Smooth muscle cell (in vitro differentiated cells): ENCODE results near the gene UVRAG. TPM values are rescaled to one million over a fixed set of nuclear protein-coding genes. Genes with fewer than 3 reads are reported as not detected.

ENCODE experiments used
- DNase-seq: peaks from one replicate; lab custom pipeline; 2025; ENCODE audit not compliant: unreplicated experiment; lab: John Stamatoyannopoulos, UW
- H2AFZ ChIP-seq: fragments of 200-600 bp; sonication (generic); 2 replicates; pipeline ENCODE4 v1.6.0; 2016; ENCODE audit warnings: antibody characterized with exemption, low read depth, mild to moderate bottlenecking
- H3F3A ChIP-seq: fragments of 200-600 bp; sonication (generic); 2 replicates; pipeline ENCODE4 v1.6.0; 2017; ENCODE audit warnings: antibody characterized with exemption, low read depth
- H3K27ac ChIP-seq: fragments of 200-600 bp; sonication (generic); 2 replicates; pipeline ENCODE4 v1.5.1; 2016; ENCODE audit warnings: low read depth, mild to moderate bottlenecking
- H3K27me3 ChIP-seq: fragments of 200-600 bp; sonication (generic); 2 replicates; pipeline ENCODE4 v1.6.1; 2016; ENCODE audit warnings: low read depth, mild to moderate bottlenecking
- H3K36me3 ChIP-seq: fragments of 200-600 bp; sonication (generic); 2 replicates; pipeline ENCODE4 v1.5.1; 2016; ENCODE audit warnings: low read depth
- H3K4me1 ChIP-seq: fragments of 200-600 bp; sonication (generic); 2 replicates; pipeline ENCODE4 v1.5.1; 2016; ENCODE audit warnings: low read depth
- H3K4me2 ChIP-seq: fragments of 200-600 bp; sonication (generic); 2 replicates; pipeline ENCODE4 v1.6.0; 2016; ENCODE audit warnings: mild to moderate bottlenecking
- H3K4me3 ChIP-seq: fragments of 200-600 bp; sonication (generic); 2 replicates; pipeline ENCODE4 v1.5.1; 2016; ENCODE audit warnings: mild to moderate bottlenecking
- H3K79me2 ChIP-seq: fragments of 200-600 bp; sonication (generic); 2 replicates; pipeline ENCODE4 v1.6.0; 2016; ENCODE audit warnings: low read depth, mild to moderate bottlenecking
- H3K9ac ChIP-seq: fragments of 200-600 bp; sonication (generic); 2 replicates; pipeline ENCODE4 v1.6.0; 2016; ENCODE audit warnings: low read depth
- H3K9me3 ChIP-seq: fragments of 200-600 bp; sonication (generic); replicated peaks from 2 replicates; pipeline ENCODE4 v1.5.1; 2016; ENCODE audit warnings: low read depth
- H4K20me1 ChIP-seq: fragments of 200-600 bp; sonication (generic); 2 replicates; pipeline ENCODE4 v1.6.0; 2016; ENCODE audit warnings: low read depth
- CTCF ChIP-seq: fragments of 200-600 bp; sonication (generic); IDR thresholded peaks from 2 replicates; pipeline ENCODE4 v1.5.1; 2017; ENCODE audit warnings: borderline replicate concordance, mild to moderate bottlenecking, antibody characterized with exemption; ENCODE audit not compliant: insufficient read depth, poor library complexity, severe bottlenecking
- WGBS: methylation state at CpG from one replicate; pipeline ENCODE4 v1.1.7; 2016; ENCODE audit warnings: low lambda C conversion rate; 5-methylcytosine and 5-hydroxymethylcytosine counted together
- polyA plus RNA-seq: library from polyadenylated mRNA; unstranded; fragments of >200 nt; fragmentation: Nextera tagmentation; extraction: Ambion mirVana; gene quantifications from 2 replicates; pipeline ENCODE4 v1.2.1, GENCODE V29; 2016
- total RNA-seq: library from RNA; depleted of rRNA; stranded (reverse); fragments of >200 nt; gene quantifications from 2 replicates; pipeline ENCODE4 v1.2.3, GENCODE V29; 2014

UVRAG gene
- total and polyA plus RNA-seq, 2 experiments from 2014 or later, result 12.9 to 20.2 TPM

- Histone ChIP-seq H3F3A (no peaks in the 10 kb centered on the region), H3K4me3 (no peak overlapping the region), H4K20me1 (no peaks in the 10 kb centered on the region), H3K27ac (no peak overlapping the region), H3K9ac (no peak overlapping the region), H3K27me3 (no peaks in the 10 kb centered on the region), H3K79me2 (no peaks in the 10 kb centered on the region), H3K9me3 (no peaks in the 10 kb centered on the region), H3K4me2 (no peak overlapping the region), H3K36me3 (no peaks in the 10 kb centered on the region), H2AFZ (no peak overlapping the region), H3K4me1 (no peaks in the 10 kb centered on the region)
- no peak for TF ChIP-seq CTCF
- WGBS, result 74% methylated on average over 2 of the region's 2 CpGs
- DNase-seq, result no peak
Observed at GRCh38 chr11:75790986-75791385, 24.0 kb upstream of the UVRAG start.

- no peaks in the 10 kb centered on the region for H3K36me3 ChIP-seq
- H3K4me2 ChIP-seq, result no peak overlapping the region
- 86% methylated on average over 6 of the region's 6 CpGs for WGBS
- no peak overlapping the region for H2AFZ ChIP-seq
- no peaks in the 10 kb centered on the region for H3K4me1 ChIP-seq
- H3K9me3 ChIP-seq, result no peaks in the 10 kb centered on the region
- H3K9ac ChIP-seq, result no peak overlapping the region
- no peaks in the 10 kb centered on the region for H3F3A ChIP-seq
- H3K79me2 ChIP-seq, result no peaks in the 10 kb centered on the region
- no peak overlapping the region for H3K27ac ChIP-seq
- no peaks in the 10 kb centered on the region for H4K20me1 ChIP-seq
- H3K4me3 ChIP-seq, result no peak overlapping the region
- no peaks in the 10 kb centered on the region for H3K27me3 ChIP-seq
- DNase-seq, result no peak
- TF ChIP-seq CTCF, result no peak
Observed at GRCh38 chr11:75792127-75792731, 22.8 kb upstream of the UVRAG start.

DNA sequence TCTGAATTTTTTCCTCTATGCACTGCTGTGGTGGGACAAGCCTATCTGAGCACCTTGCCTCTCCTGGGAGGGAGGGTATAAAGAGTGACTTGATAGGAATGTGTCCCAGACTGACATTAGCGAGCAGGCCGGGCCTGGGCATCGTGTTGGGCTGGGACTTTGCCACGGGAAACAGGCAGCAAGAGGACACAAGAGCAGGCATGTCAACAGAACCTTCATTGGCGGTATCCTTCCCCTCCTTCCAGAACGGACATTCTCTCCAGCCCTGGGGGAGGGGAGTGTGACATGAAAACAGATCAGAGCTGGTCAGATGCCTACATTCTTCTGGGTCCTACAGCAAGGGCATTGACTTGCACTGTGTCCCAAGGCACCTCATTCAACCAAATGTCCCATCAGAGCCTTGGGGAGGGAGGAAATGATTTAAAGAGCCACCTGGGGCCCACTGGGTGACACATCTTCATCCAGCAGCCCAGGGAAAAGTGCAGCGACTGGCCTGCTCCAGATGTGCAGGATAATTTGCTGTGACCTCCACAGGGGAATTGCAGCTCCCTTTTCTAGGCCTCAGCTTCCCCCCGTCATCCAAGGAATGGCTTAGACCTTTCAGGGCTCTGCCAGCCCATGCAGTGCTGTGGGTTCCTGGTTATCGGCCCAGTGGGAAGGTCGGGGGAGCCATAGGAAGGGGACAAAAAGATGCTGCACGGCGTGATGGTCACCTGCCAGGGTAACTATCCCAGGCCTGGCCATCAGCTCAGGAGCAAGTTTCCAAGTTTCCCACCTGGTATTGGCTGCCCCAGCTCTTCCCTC is 21.8 kb upstream of the UVRAG start:
- H3K4me1 ChIP-seq, result no peaks in the 10 kb centered on the region
- H3F3A ChIP-seq, result no peaks in the 10 kb centered on the region
- no peak for DNase-seq
- no peak overlapping the region for H3K4me2 ChIP-seq
- 88% methylated on average over 12 of the region's 12 CpGs for WGBS
- H3K9ac ChIP-seq, result no peak overlapping the region
- no peaks in the 10 kb centered on the region for H3K27me3 ChIP-seq
- no peak for TF ChIP-seq CTCF
- no peak overlapping the region for H2AFZ ChIP-seq
- no peaks in the 10 kb centered on the region for H3K79me2 ChIP-seq
- H3K9me3 ChIP-seq, result no peaks in the 10 kb centered on the region
- no peaks in the 10 kb centered on the region for H3K36me3 ChIP-seq
- H3K4me3 ChIP-seq, result no peak overlapping the region
- H4K20me1 ChIP-seq, result no peaks in the 10 kb centered on the region
- no peak overlapping the region for H3K27ac ChIP-seq

DNA sequence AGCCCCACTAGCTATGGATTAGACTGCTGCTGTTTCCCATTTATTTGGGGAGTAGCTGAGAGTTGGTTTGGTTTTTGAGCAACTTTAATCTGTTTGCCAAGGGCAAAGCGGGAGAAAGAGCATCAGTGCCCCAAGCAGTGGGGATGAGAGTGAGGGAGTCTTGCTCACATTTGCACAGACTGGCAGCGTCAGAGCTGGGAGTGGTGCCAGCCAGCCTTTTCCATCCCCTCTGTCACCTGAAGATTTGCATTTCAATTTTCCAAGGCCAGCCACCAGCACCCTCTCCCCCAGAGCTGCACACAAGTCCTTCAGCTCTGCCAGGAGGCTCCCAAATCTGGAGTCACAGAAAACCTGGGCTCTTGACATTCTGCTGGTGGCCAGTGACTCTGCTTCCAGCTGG is 21.0 kb upstream of the UVRAG start:
- no peaks in the 10 kb centered on the region for H3K4me1 ChIP-seq
- DNase-seq, result no peak

More for the DNA sequence above, 21.0 kb upstream of the UVRAG start:
- H3K9me3 ChIP-seq, result no peaks in the 10 kb centered on the region
- H3K79me2 ChIP-seq, result no peaks in the 10 kb centered on the region
- WGBS, result 100% methylated on average over 2 of the region's 2 CpGs
- no peaks in the 10 kb centered on the region for H4K20me1 ChIP-seq
- H3K27ac ChIP-seq, result no peak overlapping the region
- H3K4me2 ChIP-seq, result no peak overlapping the region
- no peaks in the 10 kb centered on the region for H3K36me3 ChIP-seq
- H2AFZ ChIP-seq, result no peak overlapping the region
- H3K9ac ChIP-seq, result no peak overlapping the region
- H3K27me3 ChIP-seq, result no peaks in the 10 kb centered on the region
- H3F3A ChIP-seq, result no peaks in the 10 kb centered on the region
- no peak overlapping the region for H3K4me3 ChIP-seq
- TF ChIP-seq CTCF, result no peak
